22Rv1 (cell line): ENCODE results near the gene CD68.
A peak's percentile ranks its signal among the peaks of the same experiment; 100 is the strongest.

ENCODE experiments used
- H3K27ac ChIP-seq: fragments of 450-650 bp; 2 replicates; pipeline ENCODE4 v1.5.1; 2017
- ZFX ChIP-seq: fragments of 450-650 bp; IDR thresholded peaks from 2 replicates; pipeline ENCODE4 v1.6.1; 2017; ENCODE audit warnings: antibody characterized with exemption, borderline replicate concordance
- TF ChIP-seq, protein P1 (sequence below): fragments of 450-650 bp; IDR thresholded peaks from 2 replicates; pipeline ENCODE4 v1.5.1; 2017; ENCODE audit warnings: mild to moderate bottlenecking

Gene CD68

DNA sequence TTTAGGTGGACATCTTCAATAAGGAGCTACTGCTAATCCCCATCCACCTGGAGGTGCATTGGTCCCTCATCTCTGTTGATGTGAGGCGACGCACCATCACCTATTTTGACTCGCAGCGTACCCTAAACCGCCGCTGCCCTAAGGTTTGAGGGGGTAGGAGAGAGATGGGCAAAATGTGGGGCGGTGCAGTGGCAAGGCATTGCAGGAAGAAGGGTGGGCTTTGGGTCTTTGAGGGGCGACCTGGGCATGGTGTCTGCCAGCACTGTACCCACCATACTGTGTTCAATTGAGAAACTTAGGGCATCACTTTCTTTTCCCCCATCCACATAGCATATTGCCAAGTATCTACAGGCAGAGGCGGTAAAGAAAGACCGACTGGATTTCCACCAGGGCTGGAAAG is 9.1 kb upstream of the CD68 start:
- TF ChIP-seq ZFX, result no peak
- TF ChIP-seq, protein P1, sequence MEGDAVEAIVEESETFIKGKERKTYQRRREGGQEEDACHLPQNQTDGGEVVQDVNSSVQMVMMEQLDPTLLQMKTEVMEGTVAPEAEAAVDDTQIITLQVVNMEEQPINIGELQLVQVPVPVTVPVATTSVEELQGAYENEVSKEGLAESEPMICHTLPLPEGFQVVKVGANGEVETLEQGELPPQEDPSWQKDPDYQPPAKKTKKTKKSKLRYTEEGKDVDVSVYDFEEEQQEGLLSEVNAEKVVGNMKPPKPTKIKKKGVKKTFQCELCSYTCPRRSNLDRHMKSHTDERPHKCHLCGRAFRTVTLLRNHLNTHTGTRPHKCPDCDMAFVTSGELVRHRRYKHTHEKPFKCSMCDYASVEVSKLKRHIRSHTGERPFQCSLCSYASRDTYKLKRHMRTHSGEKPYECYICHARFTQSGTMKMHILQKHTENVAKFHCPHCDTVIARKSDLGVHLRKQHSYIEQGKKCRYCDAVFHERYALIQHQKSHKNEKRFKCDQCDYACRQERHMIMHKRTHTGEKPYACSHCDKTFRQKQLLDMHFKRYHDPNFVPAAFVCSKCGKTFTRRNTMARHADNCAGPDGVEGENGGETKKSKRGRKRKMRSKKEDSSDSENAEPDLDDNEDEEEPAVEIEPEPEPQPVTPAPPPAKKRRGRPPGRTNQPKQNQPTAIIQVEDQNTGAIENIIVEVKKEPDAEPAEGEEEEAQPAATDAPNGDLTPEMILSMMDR, result no peak
- H3K27ac ChIP-seq, result no peak overlapping the region

DNA sequence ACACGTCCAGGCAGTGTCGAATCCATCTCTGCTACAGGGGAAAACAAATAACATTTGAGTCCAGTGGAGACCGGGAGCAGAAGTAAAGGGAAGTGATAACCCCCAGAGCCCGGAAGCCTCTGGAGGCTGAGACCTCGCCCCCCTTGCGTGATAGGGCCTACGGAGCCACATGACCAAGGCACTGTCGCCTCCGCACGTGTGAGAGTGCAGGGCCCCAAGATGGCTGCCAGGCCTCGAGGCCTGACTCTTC is 7.2 kb upstream of the CD68 start:
- TF ChIP-seq ZFX, result no peak
- TF ChIP-seq, protein P1, result no peak
- peak overlapping the region; percentile 99 for H3K27ac ChIP-seq

DNA sequence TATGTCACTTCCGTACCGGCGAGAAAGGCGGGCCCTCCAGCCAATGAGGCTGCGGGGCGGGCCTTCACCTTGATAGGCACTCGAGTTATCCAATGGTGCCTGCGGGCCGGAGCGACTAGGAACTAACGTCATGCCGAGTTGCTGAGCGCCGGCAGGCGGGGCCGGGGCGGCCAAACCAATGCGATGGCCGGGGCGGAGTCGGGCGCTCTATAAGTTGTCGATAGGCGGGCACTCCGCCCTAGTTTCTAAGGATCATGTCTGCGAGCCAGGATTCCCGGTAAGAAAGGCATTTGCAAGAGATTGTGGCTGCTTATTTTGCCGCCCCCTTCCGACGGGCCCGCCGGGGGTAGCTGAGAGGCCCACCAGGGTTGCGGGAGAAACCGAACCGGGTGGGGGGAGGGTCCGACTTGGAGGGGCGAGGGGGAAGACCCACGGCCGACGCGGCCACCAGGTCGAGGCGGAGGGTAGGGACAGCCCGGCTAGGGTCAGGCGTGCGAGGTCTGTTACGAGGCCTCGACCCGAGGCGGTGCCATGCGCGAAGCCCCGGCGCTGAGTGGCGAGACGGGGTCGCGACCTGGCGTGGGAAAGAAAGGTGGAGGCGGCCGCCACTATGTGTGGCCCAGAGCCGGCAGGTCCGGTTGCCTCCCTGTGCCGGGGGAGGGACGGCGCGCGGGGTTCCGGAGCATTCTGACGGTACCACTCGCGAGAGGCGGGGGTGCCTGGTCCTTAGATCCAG is 6.7 kb upstream of the CD68 start:
- no peak for TF ChIP-seq ZFX
- TF ChIP-seq, protein P1, result no peak
- H3K27ac ChIP-seq, result peak overlapping the region; percentile 99

DNA sequence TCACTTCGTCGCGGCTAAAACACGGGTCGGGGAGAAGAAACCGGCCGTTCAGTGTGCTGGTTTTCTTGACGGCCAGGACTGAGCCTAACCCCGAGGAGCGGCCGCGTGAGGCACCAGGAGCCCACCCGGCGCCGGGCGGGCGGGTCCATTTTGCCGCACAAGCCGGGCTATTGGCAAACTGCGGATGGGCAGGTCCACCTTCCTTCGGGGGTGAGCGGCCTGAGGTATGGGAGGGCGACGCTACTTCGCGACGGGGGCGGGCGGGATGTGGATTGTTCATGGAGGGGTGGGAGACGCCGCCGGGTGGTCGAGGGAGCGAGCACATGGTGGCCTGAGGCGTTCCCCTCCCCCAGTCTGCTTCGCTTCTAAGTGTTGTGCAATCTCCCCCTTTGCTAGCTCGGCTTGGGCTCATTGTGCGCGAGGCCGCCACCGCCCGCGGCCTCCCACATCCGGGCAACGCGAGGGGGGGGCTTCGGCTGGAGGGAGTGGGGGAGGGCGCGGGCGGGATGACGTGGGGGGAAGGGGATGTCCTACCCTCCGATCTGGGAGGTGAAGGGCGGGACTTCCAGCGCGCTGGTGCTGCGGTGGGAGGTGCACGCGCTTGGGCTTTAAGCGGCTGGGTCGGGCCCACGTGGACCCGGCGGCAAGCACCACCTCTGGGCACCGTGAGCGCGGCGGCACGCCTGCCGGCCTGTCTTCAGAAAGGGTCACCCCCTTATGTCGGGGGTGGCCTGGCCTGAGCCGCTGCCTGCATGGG is 5.9 kb upstream of the CD68 start:
- TF ChIP-seq, protein P1, result no peak
- no peak for TF ChIP-seq ZFX
- H3K27ac ChIP-seq, result peak overlapping the region; percentile 99

DNA sequence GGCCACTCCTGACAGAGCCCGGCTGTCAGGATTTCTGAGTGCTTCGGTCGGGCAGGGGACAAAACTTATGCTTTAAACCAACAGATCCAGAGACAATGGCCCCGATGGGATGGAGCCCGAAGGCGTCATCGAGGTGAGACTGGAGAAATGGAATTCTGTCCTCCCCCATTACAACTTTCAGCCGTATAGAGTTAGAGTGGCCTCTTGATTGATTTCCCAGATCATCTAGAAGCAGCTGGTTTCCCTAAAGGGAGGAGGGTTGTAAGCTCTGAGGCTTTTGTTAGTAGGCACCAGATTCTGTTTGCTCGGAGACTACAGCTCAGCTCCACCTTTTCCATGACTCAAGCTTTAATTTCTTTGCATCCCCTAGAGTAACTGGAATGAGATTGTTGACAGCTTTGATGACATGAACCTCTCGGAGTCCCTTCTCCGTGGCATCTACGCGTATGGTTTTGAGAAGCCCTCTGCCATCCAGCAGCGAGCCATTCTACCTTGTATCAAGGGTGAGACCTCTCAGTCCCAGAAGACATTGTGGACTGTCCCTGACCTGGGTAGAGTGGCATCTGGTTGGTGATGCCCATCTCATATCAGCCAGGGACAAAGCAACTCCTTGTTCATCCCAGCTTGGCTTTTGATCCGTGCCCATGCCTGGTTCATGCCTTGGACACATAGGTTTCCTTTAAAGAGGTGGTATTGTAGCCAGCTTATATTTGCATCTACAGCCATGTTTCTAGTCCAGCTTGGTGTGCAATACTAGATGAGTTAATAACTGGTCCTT is 5.1 kb upstream of the CD68 start:
- H3K27ac ChIP-seq, result peak overlapping the region; percentile 99
- TF ChIP-seq, protein P1, result no peak
- TF ChIP-seq ZFX, result no peak

DNA sequence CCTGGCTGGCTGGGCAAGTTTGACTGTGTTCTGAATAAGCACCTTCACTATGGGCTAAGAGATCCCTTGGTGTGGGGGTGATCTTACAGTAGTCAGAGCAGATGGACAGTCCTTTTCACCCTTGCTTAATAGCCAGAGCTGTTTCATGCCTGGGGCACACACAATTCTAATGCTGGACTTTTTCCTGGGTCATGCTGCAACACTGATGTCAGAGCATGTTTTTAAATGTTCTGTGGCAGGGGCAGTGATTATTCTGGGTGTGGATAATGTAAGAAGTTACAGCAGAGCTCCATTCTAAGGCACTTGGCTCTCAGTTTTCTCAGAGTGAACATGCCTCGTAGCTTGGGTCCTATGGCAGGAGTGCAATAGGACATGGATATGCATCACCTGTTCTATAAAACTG is 4.0 kb upstream of the CD68 start:
- H3K27ac ChIP-seq, result peak overlapping the region; percentile 99

More for the DNA sequence above, 4.0 kb upstream of the CD68 start:
- TF ChIP-seq, protein P1, result no peak
- no peak for TF ChIP-seq ZFX
